ENCODE measurements around the gene ABCA7.
A peak's percentile ranks its signal among the peaks of the same experiment; 100 is the strongest.

The ABCA7 gene

DNA sequence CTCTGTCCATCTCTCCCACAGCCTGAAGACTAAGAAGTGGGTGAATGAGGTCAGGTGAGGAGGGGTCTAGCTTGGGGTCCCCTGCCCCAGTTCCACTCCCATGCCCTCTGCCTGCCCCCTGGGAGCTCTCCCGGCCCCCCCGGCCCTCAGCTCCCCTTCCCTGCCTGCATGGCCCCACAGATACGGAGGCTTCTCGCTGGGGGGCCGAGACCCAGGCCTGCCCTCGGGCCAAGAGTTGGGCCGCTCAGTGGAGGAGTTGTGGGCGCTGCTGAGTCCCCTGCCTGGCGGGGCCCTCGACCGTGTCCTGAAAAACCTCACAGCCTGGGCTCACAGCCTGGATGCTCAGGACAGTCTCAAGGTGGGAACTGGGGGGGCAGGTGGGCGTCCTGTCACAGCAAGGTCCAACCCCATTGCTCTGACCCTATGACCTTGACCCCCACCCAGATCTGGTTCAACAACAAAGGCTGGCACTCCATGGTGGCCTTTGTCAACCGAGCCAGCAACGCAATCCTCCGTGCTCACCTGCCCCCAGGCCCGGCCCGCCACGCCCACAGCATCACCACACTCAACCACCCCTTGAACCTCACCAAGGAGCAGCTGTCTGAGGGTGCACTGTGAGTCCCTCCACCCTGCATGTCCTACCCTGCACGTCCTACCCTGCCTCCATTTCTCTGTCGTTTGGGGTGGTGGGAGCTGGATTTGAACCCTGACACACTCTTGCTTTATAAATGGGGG is 16.1 kb downstream of the ABCA7 start:
- no peak for DNase-seq (ENCODE audit: low read depth in 3 of 3, low spot score in 1 of 3)

DNA sequence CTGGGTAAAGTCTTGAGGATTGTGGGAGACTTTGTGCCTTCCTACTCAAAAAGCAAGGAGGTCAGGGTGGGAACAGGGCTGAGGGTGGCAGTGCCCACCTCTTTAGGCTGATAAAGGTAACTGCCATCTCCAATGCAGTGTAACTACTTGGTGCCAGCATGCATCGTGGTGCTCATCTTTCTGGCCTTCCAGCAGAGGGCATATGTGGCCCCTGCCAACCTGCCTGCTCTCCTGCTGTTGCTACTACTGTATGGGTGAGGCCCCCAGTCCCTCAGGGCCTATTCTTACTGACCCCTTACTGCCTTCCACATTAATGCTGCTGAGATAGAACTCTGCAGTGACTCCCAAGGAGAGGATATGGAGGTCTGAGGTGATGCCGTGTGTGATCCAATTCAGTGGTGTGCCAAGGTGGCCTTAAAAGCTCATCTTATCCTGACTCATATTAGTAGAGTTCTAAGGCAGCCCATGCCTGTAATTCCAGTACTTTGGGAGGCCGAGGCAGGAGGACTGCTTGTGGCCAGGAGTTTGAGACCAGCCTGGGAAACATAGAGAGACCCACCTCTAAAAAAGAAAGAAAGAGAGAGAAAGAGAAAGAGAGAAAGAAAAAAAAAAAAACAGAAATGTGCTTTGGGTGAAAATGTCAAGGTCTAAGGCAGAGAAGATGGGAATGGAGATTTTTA is 17.4 kb downstream of the ABCA7 start:
- no peak for DNase-seq (ENCODE audit: low read depth in 3 of 3, low spot score in 1 of 3)

DNA sequence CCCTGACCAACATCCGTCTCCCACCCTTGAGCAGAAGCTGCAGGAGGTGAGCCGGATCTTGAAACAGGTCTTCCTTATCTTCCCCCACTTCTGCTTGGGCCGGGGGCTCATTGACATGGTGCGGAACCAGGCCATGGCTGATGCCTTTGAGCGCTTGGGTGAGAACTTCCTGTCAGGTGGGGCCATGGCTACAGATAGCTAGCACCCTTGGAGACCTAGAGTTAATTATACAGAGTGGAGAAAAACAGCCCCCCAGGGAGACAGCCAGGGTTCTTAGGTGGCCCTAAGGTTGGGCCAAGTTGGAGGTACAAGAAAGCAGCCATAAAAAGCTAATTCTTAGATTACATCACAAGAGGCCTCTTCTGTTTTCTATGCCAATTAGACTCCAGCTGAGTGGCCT is 18.2 kb downstream of the ABCA7 start:
- no peak for DNase-seq (ENCODE audit: low read depth in 3 of 3, low spot score in 1 of 3)

DNA sequence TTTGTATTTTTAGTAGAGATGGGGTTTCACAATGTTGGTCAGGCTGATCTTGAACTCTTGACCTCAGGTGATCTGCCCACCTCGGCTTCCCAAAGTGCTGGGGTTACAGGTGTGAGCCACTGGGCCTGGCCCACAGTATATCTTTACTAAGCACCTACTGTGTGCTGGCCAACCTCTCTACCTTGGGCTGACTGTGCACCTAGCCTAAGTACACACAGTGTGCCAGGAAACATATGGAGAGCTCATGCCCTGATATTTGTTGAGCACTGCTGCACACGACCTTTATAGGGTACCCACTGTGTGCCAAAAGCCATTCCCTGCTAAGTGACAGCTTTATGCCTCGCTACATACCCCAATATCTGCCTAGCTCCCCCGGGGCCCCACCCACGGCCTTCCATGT is 20.8 kb downstream of the ABCA7 start:
- DNase-seq (ENCODE audit: low read depth in 3 of 3, low spot score in 1 of 3): no peak

DNA sequence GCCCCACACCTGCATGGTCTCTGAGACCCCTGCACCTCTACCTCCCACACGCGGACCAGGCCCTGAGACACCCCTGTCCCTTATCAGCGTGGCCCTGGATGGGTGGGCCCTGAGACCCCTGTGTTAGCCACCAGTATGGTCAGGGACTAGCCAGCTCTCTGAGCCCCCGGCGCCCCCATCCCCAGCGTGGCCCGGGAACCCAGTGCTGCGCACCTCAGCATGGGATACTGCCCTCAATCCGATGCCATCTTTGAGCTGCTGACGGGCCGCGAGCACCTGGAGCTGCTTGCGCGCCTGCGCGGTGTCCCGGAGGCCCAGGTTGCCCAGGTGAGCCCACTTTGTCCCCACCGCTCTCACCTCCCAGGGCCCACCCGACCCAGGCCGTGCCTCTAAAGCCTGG is 22.1 kb downstream of the ABCA7 start:
- DNase-seq (ENCODE audit: low read depth in 3 of 3, low spot score in 1 of 3): no peak

DNA sequence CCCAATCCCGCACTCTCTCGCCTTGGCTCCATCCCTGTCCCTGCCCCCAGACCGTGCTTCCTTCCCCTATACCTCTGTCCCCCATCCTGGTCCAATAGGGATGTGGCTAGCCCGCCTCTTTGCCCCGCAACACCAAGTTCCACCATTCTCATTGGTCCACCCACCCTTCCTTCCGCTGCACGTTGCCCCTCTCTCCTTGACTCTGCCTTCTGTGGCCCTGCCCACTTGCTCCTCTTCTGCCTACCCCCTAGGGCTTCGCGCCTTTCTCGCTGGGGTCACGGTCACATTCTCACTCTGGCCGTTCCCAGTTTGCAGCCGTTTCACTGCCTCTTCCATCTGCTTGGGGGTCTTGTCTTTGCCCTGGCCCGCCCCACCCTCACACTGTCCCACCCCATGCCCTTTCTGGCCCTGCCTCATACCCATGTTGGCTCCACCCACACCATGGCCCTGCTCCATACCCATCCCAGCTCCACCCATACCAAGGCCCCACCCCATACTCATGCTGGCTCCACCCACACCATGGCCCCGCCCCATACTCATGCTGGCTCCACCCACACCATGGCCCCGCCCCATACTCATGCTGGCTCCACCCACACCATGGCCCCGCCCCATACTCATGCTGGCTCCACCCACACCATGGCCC is 22.6 kb downstream of the ABCA7 start:
- no peak for DNase-seq (ENCODE audit: low read depth in 3 of 3, low spot score in 1 of 3)

DNA sequence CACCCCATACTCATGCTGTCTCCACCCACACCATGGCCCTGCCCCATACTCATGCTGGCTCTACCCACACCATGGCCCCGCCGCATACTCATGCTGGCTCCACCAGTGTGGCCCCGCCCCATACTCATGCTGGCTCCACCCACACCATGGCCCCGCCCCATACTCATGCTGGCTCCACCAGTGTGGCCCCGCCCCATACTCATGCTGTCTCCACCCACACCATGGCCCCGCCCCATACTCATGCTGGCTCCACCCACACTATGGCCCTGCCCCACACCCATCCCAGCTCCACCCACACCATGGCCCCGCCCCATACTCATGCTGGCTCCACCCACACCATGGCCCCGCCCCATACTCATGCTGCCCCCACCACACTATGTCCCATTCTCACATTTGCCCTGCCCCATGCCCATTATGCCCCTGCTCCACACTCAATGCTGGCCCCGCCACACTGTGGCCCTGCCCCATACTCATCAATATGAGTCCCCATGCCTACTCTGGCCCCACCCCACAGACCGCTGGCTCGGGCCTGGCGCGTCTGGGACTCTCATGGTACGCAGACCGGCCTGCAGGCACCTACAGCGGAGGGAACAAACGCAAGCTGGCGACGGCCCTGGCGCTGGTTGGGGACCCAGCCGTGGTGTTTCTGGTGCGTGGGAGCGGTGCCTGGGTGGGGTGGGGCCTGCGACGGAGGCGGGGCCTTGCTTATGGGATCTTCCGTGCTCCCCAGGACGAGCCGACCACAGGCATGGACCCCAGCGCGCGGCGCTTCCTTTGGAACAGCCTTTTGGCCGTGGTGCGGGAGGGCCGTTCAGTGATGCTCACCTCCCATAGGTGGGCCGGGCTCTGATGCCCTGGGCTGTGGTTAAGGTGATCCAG is 23.4 kb downstream of the ABCA7 start:
- no peak for DNase-seq (ENCODE audit: low read depth in 3 of 3, low spot score in 1 of 3)

DNA sequence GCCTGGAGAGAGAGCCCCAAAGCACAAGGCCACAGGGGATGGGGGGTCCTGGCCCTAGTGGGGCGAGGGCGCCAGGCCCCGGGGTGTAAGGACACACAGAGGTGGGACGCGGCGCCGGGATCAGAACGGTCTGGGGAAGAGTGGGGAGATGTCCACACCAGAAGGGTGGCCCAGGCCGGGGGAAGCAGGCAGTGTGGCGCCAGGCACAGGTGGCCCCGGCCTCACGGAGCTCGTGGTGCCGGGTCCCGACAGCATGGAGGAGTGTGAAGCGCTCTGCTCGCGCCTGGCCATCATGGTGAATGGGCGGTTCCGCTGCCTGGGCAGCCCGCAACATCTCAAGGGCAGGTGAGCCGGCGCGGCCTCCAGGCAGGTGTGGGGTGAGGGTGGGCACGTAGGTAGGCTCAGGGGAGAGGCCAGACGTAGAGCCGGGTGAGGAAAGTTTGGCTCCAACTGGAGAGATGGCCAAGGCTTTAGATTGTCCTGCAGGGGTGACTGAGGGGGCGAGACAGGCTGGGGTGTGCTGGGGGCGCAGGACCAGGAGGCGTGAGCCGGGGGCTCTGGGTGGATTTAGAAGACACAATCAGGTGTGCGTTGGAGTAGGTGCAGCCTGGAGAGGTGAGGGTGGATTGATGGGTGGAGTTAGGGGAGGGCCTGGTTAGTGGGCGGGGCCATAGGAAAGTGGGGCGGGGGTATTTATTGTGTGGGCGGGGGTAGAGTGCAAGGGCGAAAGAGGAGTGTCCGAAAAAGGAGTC is 24.2 kb downstream of the ABCA7 start:
- DNase-seq (ENCODE audit: low read depth in 3 of 3, low spot score in 1 of 3): no peak

DNA sequence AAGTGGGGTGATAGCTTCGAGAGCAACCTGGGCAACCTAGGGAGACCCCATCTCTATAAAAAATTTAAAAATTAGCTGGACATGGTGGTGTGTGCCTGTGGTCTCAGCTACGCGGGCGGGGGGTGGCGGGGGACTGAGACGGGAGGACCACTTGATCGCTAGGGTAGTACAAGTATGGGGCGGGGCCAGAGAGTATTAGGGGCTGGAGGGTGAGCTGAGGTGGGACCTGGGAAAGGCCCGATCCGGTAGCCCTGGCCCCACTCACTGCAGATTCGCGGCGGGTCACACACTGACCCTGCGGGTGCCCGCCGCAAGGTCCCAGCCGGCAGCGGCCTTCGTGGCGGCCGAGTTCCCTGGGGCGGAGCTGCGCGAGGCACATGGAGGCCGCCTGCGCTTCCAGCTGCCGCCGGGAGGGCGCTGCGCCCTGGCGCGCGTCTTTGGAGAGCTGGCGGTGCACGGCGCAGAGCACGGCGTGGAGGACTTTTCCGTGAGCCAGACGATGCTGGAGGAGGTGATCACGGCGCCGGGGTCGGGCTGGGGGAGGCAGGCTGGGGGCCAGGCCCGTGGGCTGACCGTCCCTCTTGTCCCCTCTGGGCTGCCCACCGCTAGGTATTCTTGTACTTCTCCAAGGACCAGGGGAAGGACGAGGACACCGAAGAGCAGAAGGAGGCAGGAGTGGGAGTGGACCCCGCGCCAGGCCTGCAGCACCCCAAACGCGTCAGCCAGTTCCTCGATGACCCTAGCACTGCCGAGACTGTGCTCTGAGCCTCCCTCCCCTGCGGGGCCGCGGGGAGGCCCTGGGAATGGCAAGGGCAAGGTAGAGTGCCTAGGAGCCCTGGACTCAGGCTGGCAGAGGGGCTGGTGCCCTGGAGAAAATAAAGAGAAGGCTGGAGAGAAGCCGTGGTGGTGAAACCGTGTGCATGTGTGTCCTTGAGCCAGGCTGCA is 25.0 kb downstream of the ABCA7 start:
- DNase-seq (ENCODE audit: low read depth in 3 of 3, low spot score in 1 of 3): peak in 2 of 3 donors; percentile 58 to 64

DNA sequence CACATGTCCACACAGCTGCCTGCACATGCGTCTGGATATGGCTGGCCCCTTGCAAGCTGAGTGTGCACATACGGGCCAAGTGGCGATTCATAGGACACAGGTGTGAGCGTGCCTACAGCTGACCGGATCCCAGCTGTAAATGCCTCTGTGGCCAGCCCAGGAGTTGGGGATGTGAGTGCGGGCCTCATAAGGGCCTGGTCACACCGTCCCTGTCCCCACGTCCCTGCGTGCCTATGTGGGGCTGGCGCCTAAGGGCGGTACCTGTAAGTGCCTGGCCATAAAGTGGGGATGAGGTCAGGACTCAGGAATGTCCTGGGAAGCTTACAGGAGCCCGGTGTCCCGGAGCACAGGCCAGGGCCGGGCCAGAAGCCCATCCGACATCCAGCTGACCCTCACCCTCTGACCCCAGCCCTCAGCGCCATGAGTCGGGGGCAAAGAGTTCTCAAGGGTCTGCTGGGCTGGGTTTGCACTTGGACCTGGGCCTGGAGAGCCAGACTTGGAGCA is 25.8 kb downstream of the ABCA7 start:
- DNase-seq (ENCODE audit: low read depth in 3 of 3, low spot score in 1 of 3): no peak

DNA sequence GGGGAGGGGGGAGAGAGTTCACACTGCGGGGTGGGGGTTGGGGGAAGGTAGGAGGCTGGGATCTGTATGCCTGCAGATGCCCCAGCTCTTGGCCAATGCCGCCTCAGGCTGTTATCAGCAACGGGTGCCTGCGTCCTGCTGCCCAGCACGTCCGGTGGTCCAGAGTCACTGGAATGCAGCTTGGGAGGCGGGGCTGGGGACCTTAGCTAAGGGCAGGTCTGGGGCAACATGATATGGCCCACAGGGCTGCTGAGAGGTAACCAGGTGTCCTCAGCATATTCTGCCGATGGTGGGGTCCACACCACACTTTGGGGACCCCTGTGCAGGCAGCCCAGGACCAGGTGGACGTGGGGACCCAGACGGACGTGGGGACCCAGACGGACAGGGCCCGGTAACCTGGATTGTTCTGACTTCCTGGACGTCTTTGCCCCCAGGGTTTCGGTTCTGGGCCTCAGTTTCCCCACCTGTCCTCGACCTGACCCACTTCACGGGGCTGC is 26.4 kb downstream of the ABCA7 start:
- no peak for DNase-seq (ENCODE audit: low read depth in 3 of 3, low spot score in 1 of 3)

DNA sequence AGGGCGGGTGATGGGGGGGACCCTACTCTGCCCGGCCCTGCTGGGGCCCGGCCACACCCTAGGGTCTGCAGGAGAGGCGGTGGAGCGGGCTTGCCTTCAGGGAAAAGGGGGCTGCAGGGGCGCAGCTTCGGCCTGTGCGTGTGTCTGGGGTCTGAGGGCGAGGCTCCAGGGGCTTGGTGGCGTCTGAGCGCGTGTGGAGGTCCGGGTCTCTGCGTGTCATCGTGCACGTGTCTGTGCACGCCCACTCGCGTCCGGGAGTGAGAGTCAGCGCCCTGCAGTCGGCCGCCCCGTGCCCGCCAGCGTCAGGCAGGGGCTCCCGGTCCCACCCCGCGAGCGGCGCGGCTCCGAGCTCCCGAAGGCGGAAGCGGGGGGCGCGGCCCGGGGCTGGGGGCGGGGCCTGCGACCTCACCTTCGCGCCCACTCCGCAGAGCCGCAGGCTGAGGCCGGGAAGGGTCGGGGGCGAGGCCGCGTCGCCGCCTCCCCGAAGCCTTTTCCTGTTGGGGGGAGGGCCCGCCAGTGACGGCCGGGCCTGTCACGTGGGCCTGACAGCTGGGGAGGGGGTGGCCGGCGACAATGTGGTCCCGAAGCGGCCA is 26.9 kb downstream of the ABCA7 start, which contains the start of gene ARHGAP45:
Gene ARHGAP45 (plus strand): TSS at position 420 of the 593 bp plus-strand sequence. CDS start 239 bp downstream, outside the sequence.
- DNase-seq (ENCODE audit: low read depth in 3 of 3, low spot score in 1 of 3): peak; percentile 64 to 73 (median 72)

DNA sequence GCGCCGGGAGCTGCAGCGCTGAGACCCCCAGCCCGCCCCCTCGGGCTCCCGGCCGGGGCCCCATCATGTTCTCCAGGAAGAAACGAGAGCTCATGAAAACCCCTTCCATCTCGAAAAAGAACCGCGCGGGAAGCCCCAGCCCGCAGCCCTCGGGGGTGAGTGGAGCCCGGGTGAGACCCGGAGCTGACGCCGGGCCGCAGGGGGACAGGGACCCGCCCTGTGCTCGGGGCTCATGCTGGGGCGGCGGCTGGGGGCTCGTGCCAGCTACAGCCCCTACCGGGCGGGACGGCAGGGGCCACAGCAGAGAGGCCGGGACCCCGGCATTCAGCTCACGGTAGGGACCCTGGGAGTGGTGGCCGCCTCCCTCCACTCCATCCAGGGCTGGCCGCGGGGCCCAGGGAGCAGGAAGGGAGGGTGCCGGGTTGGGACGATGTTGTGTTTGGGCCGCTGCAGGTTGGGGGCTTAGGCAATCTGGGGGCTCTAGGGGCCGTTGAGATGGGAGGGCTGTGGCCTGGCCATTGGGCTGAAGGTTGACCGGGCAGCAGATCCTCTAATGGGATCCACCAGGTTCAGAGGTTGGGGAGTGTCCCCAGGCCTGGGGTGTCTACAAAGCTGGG is 27.5 kb downstream of the ABCA7 start:
- DNase-seq (ENCODE audit: low read depth in 3 of 3, low spot score in 1 of 3): peak in 1 of 3 donors; percentile 40

DNA sequence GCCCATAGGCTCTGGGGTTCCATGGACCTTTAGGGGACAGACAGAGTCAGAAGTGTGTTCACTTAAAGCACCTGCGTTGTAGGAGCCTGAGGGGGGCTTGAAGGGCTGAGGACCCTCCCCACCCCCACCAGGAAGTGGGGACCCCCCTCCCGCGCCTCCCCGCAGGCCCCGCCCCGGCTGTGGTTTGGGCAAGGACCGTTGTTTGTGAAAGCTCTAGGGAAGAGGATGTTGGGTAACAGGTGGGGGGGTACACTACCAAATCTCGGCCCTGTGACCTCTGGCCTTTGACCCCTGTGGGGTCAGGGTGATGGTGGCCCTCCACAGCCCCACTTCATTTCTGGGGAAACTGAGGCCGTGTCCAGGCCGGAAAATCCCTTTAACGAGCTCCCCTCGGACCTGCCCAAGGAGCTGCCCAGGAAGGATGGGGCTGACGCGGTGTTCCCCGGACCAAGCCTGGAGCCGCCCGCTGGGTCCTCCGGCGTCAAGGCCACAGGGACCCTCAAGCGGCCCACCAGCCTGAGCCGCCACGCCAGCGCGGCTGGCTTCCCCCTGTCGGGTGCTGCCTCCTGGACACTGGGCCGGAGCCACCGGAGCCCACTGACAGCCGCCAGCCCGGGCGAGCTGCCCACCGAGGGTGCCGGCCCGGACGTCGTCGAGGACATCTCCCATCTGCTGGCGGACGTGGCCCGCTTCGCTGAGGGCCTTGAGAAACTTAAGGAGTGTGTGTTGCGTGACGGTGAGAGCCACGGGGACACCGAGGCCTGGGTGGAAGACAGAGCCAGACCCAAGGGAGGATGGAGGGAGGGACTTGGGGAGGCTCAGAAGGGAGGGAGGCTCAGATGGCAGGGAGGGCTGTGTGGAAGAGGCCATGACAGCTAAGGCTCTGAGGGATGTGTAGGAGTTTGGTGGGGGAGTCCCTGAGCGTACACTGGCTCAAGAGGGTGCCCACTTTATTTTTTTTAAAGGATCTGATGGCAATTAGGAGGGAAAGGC is 28.4 kb downstream of the ABCA7 start:
- DNase-seq (ENCODE audit: low read depth in 3 of 3, low spot score in 1 of 3): peak in 1 of 3 donors; percentile 58

DNA sequence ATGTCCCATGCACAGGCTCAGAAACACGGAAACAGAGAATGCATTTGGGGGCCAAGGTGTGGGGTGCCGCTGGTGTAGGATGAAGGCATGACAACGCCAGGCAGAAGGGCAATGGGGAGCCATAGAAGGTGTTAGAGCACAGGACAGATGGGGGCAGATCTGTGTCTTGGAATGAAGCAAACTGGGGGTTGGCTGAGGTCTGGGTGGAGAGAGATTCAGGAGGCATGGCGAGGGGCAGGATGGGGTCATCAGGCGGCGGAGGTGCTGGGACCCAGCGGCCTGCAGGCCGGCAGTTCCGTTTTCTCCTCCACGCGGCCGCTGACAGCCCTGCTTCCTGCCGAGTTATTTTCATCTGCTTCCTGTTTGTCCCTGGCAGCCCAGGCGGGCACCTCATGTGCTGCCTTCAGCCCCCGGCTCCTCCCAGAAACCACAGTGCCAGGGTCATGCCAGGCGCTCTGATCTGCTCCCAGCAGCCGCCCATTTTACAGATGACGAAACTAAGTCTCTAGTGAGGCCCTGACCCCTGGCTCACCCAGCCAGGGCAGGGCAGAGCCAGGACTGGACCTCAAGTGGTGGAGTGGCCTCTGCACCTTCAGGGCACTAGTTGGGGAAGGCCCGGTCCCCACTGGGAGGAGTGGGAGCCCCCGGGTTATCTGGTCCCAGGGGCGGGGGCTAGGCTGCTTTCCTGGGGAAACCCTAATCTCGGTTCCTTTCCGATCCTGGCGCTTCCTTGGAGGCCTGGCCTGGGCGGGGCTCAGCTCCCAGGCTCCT is 29.3 kb downstream of the ABCA7 start:
- peak in 1 of 3 donors; percentile 47 for DNase-seq (ENCODE audit: low read depth in 3 of 3, low spot score in 1 of 3)

DNA sequence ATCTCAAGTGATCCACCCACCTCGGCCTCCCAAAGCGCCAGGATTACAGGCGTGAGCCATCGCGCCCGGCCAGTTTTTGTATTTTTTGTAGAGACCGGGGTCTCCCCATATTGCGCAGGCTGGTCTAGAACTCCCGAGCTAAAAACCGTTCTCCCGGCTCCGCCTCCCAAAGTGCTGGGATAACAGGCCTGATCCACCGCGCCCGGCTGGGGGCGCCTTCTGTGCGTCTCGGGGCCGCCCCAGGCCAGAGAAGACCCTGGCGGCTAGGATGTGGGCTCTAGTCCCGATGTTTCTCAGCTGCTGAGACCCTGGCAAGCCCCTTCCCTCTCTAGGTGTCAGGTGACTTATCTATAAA is 30.6 kb downstream of the ABCA7 start:
- DNase-seq (ENCODE audit: low read depth in 3 of 3, low spot score in 1 of 3): no peak
